ENCODE measurements around the gene FABP2.

The FABP2 gene

GRCh38 chr4:119281393-119281792 lies 40.5 kb downstream of the FABP2 start:
- TF ChIP-seq FOXP2 (optimal IDR thresholded peaks at IDR 0.05; ENCODE audit: borderline replicate concordance, extremely low read depth, extremely low read length, insufficient read depth): no peak
- no peak for TF ChIP-seq SIN3A (IDR thresholded peaks at IDR 0.05; ENCODE audit: borderline replicate concordance, insufficient read depth, low read length)

GRCh38 chr4:119271361-119272085 lies 50.4 kb downstream of the FABP2 start:
- TF ChIP-seq FOXP2 (optimal IDR thresholded peaks at IDR 0.05; ENCODE audit: borderline replicate concordance, extremely low read depth, extremely low read length, insufficient read depth): no peak
- TF ChIP-seq REST (IDR thresholded peaks at IDR 0.05; ENCODE audit: insufficient read depth in 1 of 2, low read depth in 2 of 2, low read length in 2 of 2): no peak
- TF ChIP-seq SIN3A (IDR thresholded peaks at IDR 0.05; ENCODE audit: borderline replicate concordance, insufficient read depth, low read length): no peak
- no peak for TF ChIP-seq POLR2AphosphoS5 (IDR thresholded peaks at IDR 0.05; ENCODE audit: low read depth, low read length)
- TF ChIP-seq TAF1 (IDR thresholded peaks at IDR 0.05; ENCODE audit: borderline replicate concordance, insufficient read depth, low read length): no peak

- TF ChIP-seq TAF1 (IDR thresholded peaks at IDR 0.05; ENCODE audit: borderline replicate concordance, insufficient read depth, low read length) (no peak), POLR2AphosphoS5 (IDR thresholded peaks at IDR 0.05; ENCODE audit: low read depth, low read length) (no peak), SIN3A (IDR thresholded peaks at IDR 0.05; ENCODE audit: borderline replicate concordance, insufficient read depth, low read length) (no peak), FOXP2 (optimal IDR thresholded peaks at IDR 0.05; ENCODE audit: borderline replicate concordance, extremely low read depth, extremely low read length, insufficient read depth) (no peak), REST (IDR thresholded peaks at IDR 0.05; ENCODE audit: insufficient read depth in 1 of 2, low read depth in 2 of 2, low read length in 2 of 2) (no peak)
Measured at GRCh38 chr4:119268466-119268865, 53.5 kb downstream of the FABP2 start.
